Measurements from ENCODE around the gene DLGAP5.

DLGAP5 gene

DNA sequence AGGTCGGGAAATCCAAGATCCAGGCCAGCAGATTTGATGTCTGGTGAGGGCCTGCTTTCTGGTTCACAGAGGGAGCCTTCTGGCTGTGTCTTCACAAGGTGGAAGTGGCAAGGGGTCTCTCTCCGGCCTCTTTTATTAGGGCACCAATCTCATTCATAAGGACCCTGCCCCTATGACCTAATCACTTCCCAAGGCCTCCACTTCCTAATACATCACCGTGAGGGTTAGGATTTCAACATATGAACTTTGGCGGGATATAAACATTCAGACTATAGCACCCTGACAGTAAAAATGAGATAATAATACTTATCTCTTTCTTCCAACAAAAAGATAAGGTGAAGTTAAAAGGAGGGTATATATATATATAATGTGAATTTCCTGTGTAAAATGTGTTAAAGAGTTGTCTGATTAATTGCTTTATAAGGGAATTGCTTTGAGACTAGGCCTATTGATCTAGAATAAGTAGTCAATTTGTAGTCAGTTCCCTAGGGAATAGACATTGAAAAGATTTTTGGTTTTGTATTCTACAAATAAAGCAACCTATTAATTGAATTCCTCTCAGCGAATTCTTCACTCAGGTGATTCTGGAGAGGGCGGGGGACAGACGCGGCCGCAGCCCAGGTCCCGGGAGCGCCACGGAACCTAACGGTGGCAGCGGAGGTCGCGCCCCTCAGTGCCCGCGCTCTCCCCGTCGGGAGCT lies 62.8 kb downstream of the DLGAP5 start:
- DNase-seq: no peak

DNA sequence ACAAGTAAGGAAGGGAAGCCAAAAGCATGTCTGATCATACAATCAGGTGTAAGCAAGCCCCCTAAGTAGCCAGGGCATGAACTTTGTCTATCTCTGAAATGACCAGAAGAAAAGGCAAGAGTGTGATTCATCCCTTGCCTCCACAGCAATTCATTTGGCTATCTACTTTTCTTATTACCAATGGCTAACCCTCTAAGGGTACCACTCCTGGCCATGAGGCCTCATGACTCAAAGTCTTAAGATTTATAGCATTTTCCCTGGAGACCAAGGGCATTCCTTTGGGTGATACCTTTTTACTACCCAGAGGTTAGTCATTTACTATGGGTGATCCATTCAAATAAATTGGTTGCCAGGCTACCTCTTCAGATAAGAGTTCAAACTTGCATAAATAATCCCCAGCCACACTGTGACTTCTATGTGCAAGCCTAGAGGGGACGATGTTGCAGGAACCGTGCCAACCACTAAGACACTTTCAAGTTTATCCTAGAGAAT lies 63.9 kb downstream of the DLGAP5 start:
- no peak for DNase-seq

DNA sequence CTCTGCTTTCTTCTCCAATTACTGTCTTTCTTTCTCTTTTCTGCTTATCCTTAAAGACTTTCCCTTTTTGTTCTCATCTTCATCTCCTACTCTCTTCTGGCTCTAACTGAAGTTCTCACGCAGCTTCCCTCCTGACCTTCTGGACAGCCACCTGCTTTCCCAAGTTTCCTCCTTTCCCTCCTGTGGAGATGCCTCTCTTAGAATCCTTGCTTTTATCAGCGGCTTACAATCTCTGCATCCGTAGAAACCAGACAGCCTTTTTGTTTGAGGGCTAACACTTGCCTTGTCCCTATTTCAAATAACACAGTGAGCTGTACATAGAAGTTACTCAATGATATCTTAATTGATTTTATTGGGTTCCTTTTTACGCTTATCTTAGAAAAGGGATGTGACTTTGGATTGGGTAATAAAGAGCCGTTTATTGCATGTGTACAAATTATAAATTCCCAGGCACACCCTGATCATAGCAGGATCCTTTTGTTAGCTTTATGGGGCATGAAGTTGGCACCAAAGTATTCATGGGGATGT lies 64.4 kb downstream of the DLGAP5 start:
- DNase-seq: no peak

DNA sequence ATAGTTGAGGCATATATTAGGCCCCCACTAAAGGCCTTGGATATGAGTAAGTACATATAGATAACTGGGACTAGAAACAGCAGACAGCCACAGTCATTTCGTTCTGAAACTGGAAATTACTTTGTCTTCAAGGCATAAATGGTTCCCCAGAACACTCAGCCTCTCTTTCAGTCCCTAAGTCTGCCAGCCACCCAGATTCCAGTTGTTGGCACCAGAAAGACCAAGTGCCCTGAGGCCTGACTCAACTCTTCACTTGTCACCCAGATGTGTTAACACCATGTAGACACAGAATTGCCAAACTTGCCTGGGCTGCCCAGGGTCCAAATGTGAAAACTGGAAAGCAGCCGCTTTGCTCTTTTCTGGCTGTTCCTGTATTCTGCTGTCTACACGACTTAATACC lies 65.4 kb downstream of the DLGAP5 start:
- no peak for DNase-seq

DNA sequence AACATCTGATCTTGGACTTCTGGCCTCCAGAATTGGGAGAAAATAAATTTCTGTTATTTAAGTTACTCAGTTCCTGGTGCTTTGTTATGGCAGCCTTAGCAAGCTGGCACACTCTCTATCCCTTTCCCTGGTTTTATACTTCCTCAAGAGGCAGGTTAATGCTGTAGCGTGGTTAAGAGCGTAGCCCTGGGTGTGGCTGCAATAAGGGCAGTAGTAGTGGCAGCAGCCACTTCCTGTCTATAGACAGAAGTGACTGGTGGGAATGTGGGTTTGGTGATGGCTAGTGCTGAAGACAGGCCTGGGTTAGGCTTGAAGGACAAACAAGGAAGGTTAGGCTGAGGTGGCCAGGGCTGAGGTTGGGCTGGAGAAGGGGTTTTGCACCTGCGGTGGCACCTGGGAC lies 66.0 kb downstream of the DLGAP5 start:
- DNase-seq: no peak

DNA sequence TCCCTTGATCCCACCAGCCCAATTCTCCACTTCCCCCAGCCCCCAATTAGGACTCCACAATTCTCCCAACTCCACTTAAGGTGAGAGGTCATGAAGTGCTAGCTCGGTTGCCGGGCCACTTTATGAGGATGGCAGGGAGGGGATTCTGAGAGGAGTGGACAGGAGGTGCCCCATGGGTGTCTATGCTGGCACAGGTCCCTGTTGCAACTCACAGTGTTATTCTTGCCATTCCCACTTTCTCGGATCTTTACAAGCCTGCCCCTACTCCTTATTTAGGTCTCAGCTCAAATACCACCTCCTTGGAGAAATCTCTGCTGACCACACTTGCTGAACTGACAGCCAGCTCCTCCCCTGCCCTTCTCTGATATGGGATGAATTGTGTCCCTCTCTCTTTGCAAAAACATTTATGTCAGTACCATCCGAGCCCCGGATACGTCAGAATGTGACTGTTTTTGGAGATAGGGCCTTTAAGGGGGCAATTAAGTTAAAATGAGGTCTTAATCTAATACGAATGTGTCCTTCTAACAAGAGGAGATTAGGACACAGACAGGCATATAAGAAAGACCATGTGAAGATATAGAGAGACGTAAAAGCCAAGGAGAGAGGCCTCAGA lies 66.5 kb downstream of the DLGAP5 start:
- DNase-seq: no peak

DNA sequence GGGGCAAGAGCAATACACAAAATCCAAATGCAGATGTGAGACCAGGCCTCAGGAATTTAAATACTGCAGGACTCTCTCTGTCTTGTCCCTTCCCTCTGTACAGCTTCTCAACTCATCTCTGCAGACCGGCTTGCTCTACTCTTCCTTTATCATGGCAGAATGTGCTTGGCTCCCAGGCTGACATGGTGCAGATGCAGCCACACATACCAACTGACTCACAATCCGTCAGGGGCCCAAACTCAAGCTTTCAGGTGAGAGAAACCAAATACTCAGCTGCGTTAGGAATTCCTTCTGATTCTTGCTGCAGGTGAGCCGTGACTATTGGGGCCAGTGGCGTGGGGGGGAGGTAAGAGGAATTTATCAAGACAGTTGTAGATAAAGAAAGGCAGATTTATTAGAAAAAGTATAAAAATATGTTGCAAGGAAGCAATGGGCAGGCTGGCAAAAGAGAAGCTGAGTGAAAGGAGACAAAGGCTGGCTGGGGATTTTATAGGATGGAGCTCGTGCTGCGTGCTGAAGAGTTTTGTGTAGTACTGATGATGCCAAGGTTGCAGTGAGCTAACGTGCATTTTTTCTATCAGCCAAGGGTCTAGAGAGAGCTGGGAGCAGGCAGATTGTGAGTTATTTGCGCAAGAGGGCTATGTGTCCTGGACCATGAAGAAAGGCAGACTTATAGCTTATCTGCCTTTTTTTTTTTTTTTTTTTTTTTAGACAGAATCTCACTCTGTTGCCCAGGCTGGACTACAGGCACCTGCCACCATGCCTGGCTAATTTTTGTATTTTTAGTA lies 67.3 kb downstream of the DLGAP5 start:
- DNase-seq: no peak

DNA sequence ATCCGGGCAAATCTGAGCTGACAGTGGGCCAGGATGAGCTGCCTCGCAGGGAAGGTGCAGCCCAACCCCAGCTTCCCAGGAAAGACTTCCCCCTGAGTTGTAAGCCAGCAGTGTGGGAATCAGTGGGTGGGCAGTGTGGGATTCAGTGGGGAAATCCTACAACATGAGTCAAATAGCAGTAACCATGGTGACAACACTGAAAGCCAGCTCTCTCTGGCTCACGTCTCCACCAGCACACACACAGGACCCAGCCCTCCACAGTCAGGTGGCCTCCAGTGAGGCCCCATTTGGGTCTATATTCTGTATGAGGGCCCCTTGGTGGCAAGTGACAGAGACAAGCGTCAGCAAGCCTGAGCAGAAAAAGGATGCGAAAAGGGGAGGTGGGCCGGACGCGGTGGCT lies 68.3 kb downstream of the DLGAP5 start:
- no peak for DNase-seq

DNA sequence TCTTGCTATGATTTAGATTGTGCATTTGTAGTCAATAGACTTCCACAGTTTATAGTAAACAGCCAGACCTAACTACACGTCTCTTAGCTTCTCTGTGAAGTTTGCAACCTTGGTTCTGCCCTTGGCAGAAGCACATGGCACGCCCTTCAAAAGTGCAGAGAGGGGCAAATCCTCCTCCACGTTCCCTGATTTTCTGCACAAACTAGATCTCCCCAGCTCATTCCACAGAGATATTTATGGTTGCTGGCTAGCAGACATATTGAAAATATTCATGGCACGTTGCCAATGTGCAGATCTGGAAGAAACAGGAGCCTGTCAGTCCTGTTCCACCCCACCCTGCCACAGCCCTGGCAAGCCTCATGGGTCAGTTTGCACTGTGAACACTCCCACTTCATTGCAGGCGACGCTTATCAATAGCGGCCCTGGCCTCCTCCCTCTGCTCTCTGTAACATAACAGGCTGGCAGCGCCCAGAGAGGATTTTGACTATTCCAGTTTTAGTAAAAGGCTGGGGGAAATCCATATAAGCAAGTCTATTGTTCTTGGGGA lies 68.9 kb downstream of the DLGAP5 start:
- DNase-seq: no peak

DNA sequence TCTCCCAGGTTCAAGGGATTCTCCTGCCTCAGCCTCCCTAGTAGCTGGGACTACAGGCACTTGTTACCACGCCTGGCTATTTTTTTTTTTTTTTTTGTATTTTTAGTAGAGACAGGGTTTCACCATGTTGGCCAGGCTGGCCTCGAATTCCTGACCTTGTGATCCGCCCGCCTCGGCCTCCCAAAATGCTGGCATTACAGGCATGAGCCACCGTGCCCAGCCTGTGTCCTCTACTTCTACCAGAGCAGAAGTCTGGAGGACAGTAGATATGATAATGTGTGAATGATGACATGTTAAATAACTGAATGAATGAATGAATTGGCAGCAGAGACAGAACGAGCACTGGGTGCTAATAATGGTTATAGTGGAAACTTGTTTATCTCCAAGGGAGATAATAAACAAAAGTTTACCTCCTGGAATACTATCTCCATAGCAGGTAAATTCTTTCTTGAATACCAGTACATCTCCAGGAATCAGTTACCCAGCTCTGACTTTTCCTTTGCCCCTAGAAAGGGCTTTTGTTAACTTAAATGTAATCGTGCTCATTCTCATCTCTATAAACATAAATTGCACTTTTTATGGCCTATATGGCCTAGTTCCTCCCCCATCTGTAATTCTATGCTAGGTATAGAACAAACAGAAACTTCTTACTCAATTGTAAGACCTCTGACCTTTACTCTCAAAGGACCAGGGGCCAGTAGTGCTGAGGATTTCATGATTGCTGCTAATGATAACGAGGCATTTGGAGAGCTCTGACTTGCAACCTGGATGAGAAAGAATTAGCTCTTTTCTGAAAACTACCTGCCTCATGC lies 69.6 kb downstream of the DLGAP5 start:
- DNase-seq: no peak

DNA sequence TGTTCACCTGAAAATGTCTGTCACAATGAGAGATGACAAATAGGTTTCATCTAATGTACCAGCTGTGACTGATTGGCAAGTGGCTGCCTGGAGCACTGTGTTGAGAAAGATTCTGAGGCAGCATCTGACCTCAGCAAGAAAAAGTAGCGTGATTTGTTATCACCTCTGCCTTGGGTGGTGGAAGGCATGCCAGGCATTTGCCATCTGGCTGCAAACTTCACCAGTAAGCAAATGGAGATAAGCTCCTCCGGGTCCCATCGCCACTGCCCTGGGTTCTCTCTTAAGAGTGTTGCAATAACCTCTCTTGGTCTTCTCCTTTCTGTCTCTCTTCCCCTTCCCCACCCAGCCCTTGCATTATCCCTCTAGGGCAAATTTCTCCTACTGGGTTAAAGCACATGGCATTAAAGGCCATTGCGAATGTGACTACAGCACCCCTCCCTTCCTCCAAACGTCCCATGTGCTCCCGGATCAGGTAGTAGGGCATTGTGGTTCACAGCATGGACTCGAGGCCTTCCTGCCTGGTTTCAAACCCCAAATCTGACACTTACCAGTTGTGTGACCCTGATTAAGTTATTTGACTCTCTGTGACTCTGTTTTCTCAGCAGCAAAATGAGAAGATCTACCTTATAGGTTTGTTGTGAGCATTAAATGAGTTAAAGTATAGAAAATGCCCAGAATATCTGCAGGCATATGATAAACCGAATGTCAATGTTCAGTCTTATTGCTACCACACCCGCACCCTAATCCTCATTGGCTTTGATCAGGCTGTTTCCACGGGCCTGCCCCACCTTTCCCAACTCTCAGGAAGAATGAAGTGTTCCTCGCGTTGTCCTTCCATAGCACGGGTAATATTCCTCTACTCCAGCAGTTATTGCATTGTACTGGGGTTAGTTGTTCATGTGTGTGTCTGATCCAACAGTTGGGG lies 70.6 kb downstream of the DLGAP5 start:
- DNase-seq: no peak

DNA sequence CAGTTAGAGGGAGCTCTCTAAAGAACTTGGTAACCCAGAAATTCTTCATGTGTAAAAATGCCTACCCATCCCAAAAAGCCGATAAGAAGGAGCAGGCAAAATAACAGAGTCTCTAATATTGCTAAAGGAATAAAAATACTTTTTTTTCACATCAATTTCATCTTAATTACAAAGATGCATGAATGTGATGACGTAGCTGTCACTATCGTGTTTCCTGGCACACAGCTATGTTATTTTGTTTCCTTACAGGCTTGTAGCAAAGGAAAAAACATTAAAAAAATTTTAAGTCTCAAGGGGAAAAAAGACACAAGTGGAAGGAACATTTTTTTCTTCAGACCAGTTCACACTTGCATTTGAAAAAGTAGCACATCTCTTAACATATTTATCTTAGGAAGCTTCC lies 72.6 kb downstream of the DLGAP5 start:
- no peak for DNase-seq

DNA sequence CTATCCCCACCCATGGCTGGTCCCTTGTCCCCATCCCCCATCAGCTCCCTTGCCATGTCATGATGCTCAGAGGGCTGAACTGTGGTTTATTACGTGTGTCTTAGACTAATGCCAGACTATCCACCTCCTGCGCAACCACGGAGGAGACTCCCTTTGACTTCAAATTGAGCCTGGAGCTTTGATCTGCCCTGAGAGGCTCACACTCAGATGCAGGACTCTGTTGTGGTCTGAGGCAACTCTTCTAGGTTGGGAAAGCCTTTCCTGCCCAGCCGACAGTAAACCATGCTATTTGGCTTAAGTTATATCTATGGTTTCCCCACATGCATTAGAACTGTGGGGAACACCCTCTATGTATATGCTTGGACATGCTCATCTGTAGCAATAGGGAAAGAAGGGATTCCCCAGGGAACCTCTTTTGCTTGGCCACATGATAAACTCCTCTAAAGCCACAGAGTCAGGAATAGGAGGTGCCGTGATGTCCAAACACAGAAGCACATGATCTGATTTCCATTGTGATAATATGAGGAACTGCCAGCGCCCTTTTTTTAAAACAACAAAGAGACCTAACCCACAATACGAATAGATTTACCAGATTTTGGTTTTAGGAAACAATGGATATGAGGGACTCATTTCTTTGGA lies 73.5 kb downstream of the DLGAP5 start:
- no peak for DNase-seq

DNA sequence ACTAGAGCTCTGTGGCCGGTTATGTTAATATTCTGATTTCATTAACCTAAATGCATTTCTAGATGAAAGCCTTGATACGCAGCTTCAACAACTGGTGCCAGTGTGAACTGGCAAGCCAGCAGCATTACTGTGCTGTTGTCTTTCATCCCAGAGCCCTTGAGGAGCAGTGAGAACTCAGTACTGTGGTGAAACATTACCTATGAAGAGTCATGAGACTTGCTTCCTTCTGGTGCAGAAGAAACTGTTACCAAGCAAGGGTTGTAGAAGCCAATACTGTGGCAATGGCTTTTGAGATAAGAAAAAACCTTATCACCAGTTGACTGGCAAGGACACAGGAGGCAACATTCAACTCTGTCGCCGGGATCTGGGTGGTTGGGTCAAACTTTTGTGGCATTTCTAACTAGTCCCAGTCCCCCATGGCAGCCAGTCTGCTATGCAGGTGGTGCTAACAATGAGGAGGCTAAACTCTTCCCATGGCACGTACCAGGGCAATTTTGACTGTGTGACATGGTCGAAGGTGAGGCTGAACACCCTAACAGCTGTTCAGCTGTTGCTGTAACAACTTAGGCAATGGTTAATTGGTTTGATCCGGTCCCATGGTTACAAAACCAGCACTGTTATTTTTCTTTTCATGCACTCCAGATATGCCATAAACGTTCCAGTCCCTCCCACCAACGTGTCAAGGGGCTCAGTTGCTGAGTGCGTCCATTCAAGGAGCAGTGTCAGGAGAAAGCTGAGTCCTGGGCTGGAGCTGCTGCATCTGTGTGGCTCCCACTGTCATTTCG lies 74.9 kb downstream of the DLGAP5 start:
- no peak for DNase-seq

DNA sequence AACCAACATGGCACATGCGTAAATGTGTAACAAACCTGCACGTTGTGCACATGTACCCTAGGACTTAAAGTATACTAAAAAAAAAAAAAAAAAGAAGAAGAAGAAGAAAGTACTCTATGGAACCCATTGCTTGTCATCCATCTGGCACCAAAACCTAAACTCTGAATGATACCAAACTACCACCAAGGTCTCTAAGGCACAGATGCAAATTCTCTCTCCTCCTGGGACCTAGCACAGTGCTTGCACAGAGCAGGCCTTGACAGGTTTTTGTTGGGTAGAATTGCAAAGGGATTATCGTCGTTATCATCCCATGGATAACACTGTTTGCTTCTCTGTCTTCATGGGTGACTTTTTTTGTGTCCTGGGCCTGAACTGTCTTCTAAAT lies 75.5 kb downstream of the DLGAP5 start:
- no peak for DNase-seq

DNA sequence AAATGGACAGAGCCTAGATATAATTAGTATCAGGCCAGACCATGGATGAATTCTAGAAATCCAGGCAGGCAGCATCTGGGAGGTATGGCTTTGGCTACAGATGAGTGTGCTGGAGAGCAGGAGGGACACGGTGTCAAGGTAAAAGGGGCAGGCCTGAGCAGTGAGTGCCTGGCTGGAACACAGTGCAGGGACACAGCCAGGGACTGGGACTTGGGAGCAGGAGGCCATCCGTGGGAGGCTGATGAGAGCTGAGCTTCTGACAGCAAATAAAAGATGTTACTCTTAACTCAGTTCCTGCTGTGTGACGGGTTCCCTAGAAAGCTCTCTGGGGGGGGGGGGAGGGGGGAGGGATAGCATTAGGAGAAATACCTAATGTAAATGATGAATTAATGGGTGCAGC lies 75.9 kb downstream of the DLGAP5 start:
- no peak for DNase-seq

DNA sequence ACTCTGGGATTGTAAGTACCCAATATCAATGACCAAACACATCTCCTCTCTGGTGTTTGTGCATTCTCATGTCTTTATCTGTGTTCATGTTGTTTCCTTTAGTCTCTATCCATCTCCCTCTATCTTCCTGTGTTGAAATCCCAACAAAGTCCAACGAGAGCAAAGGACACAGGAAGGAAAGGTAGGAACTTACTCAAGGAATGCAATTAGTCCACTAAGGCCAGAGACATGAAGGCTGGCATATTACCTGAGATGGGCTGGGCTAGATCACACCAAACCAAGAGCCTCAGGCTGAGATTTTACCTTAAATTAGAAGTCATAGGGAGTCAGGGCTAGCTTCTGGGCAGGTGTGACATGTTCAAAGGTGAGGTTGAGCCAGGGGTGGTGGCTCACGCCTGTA lies 76.7 kb downstream of the DLGAP5 start:
- no peak for DNase-seq

DNA sequence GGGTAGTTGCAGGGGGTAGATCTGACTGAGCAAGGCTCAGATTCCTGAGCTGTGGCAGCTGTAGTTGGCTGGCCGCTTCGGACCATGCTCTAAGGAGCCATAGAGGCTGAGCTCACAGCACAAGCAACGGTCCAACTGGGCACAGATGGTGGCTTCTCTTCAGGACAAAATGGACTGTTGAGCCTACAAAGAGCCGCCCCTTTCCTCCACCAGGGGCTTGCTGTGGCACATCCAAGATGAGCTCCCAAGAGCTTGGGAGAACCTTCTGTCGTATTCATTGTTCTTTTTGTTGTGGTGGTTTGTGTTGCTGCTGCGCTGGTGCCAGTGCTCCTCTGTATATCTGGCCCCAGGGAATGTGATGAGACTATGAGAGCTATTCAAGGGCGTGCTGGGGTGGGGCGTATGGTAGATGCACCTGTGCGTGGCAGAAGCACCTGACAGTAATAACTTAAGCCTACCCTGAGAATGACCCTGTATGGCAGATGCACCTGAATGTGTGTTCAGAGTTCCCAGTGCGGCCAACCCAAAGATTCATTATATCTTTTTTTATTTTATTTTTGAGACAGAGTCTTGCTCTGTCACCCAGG lies 80.2 kb downstream of the DLGAP5 start:
- DNase-seq: no peak

DNA sequence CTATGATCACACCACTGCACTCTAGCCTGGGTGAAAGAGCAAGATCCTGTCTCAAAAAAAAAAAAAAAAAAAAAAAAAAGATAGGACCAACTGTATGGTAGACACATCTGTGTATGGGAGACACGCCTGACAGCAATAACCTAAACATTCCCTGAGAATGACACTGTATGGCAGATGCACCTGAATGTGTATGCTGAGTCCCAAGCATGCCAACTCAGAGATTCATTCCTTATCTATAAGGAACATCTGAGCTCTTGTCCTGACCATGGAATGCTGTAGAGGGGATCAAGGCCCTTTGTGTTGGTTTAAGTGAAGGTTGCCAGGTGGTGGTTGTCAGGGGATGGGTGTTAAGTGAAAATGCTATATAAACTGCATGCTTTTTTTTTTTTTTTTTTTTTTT lies 81.5 kb downstream of the DLGAP5 start:
- DNase-seq: no peak
